Testis (tissue), 3 donors: ENCODE results near the gene CCL2. TPM values are rescaled to one million over a fixed set of nuclear protein-coding genes. Genes with fewer than 3 reads are reported as not detected.

Experiments used
- DNase-seq: peaks from one replicate; pipeline ENCODE4 v3.0.0-alpha.2; 2019
- H3K27ac ChIP-seq, 2 donors: fragments of 200-600 bp; sonication (generic); one replicate each; pipeline ENCODE4 v1.5.1; 2019
- H3K27me3 ChIP-seq: fragments of 200-600 bp; sonication (generic); one replicate; pipeline ENCODE4 v1.5.1; 2019
- H3K36me3 ChIP-seq: fragments of 200-600 bp; sonication (generic); one replicate; pipeline ENCODE4 v1.5.1; 2017; ENCODE audit warnings: low read depth; ENCODE audit errors: missing control alignments
- H3K4me1 ChIP-seq: fragments of 200-600 bp; sonication (generic); one replicate; pipeline ENCODE4 v1.5.1; 2019
- H3K4me3 ChIP-seq, 2 donors: fragments of 200-600 bp; sonication (generic); one replicate each; pipeline ENCODE4 v1.5.1; 2017 to 2019
- H3K9me3 ChIP-seq: fragments of 200-600 bp; sonication (generic); one replicate; pipeline ENCODE4 v1.5.1; 2017
- CTCF ChIP-seq, 3 experiments: fragments of 450-650 bp in 2 of 3; fragments of 200-600 bp in 1 of 3; sonication (generic) in 1 of 3; IDR thresholded peaks; one replicate each; pipeline ENCODE4 v1.5.1; 2016 to 2019; ENCODE audit warnings: antibody characterized with exemption in 3 of 3, mild to moderate bottlenecking in 2 of 3, moderate library complexity in 1 of 3
- POLR2A ChIP-seq: fragments of 450-650 bp; IDR thresholded peaks from one replicate; pipeline ENCODE4 v1.6.1; 2017; ENCODE audit warnings: antibody characterized with exemption, mild to moderate bottlenecking, moderate library complexity
- WGBS, 2 donors: methylation state at CpG; one replicate each; pipeline ENCODE4 v1.1.5; 2018; 5-methylcytosine and 5-hydroxymethylcytosine counted together
- intact Hi-C: fragments of 100-400 bp; cut with DNase I; formaldehyde crosslinking; loops from one replicate; pipeline ENCODE4 v1.15.1; 2023; ENCODE audit warnings: low total_unique reads
- polyA plus RNA-seq: library from polyadenylated mRNA; stranded (reverse); fragments of 350-450 nt; fragmentation: Illumina TruSeq; extraction: RNeasy Lipid Tissue Mini Kit (QIAGEN cat#74804); gene quantifications from one replicate; pipeline ENCODE4 v1.2.3, GENCODE V29; 2014; ENCODE audit warnings: low read depth, low replicate concordance; ENCODE audit not compliant: insufficient read depth
- total RNA-seq, 2 donors: library from RNA; depleted of rRNA; stranded (reverse); fragments of >200 nt; gene quantifications; one replicate each; pipeline ENCODE4 v1.2.3, GENCODE V29; 2016

The CCL2 gene
- total and polyA plus RNA-seq, 3 donors from 2014 or later = 1.0 to 35.8 (median 4.4) TPM

- Histone ChIP-seq H3K27ac (no peak overlapping the region), H3K27me3 (no peaks in the 10 kb centered on the region), H3K4me3 (no peak overlapping the region), H3K9me3 (no peaks in the 10 kb centered on the region), H3K36me3 (no peaks in the 10 kb centered on the region), H3K4me1 (no peaks in the 10 kb centered on the region)
- 39 to 46% methylated on average over 3 of the region's 3 CpGs for WGBS, 2 donors
- DNase-seq = no peak
- intact Hi-C loops = no loop called here
- TF ChIP-seq POLR2A (no peak), CTCF (IDR thresholded peaks at IDR 0.05) (no peak)
Observed at GRCh38 chr17:34265711-34266110, 10.6 kb downstream of the CCL2 start.

- WGBS, 2 donors = 24 to 59% methylated on average over 1 of the region's 1 CpG
- Histone ChIP-seq H3K27ac (no peak within 1 kb of the TSS), H3K27me3 (no peaks in the 10 kb centered on the region), H3K36me3 (no peaks in the 10 kb centered on the region), H3K4me3 (no peak within 1 kb of the TSS), H3K4me1 (no peaks in the 10 kb centered on the region), H3K9me3 (no peaks in the 10 kb centered on the region)
- intact Hi-C loops = no loop called here
- no peak for DNase-seq
- TF ChIP-seq POLR2A = no peak
- no peak for TF ChIP-seq CTCF (IDR thresholded peaks at IDR 0.05)
Observed at GRCh38 chr17:34269969-34270368, 14.9 kb downstream of the CCL2 start, which contains the start of gene CCL7. Gene CCL7, plus strand, starts transcription at chr17:34270221. Its CDS starts 70 bp downstream, at chr17:34270291.

- Histone ChIP-seq H3K36me3 (no peaks in the 10 kb centered on the region), H3K9me3 (no peaks in the 10 kb centered on the region), H3K27me3 (no peaks in the 10 kb centered on the region), H3K27ac (no peak overlapping the region), H3K4me3 (no peak overlapping the region), H3K4me1 (no peaks in the 10 kb centered on the region)
- TF ChIP-seq CTCF (IDR thresholded peaks at IDR 0.05) = no peak
- TF ChIP-seq POLR2A = no peak
- 0% methylated on average over 1 of the region's 1 CpG for WGBS, 2 donors
- intact Hi-C loops = no loop called here
- DNase-seq = no peak
Observed at GRCh38 chr17:34275881-34276280, 20.8 kb downstream of the CCL2 start.

GRCh38 chr17:34276826-34277225, 21.7 kb downstream of the CCL2 start:
- H3K36me3 ChIP-seq = no peaks in the 10 kb centered on the region
- H3K9me3 ChIP-seq = no peaks in the 10 kb centered on the region
- TF ChIP-seq CTCF (IDR thresholded peaks at IDR 0.05) = no peak
- no peak for TF ChIP-seq POLR2A
- WGBS, 2 donors = 65 to 69% methylated on average over 4 of the region's 4 CpGs
- H3K4me1 ChIP-seq = no peaks in the 10 kb centered on the region
- no peaks in the 10 kb centered on the region for H3K27me3 ChIP-seq
- H3K27ac ChIP-seq = no peak overlapping the region
- intact Hi-C loops = no loop called here
- no peak for DNase-seq
- no peak overlapping the region for H3K4me3 ChIP-seq

GRCh38 chr17:34283571-34283970, 28.5 kb downstream of the CCL2 start:
- no peaks in the 10 kb centered on the region for H3K36me3 ChIP-seq
- H3K27ac ChIP-seq = no peak overlapping the region
- H3K9me3 ChIP-seq = no peaks in the 10 kb centered on the region
- no peak overlapping the region for H3K4me3 ChIP-seq
- no peaks in the 10 kb centered on the region for H3K27me3 ChIP-seq
- intact Hi-C loops = no loop called here
- no peaks in the 10 kb centered on the region for H3K4me1 ChIP-seq
- WGBS, 2 donors = 78% methylated on average over 6 of the region's 6 CpGs
- DNase-seq = no peak
- no peak for TF ChIP-seq POLR2A
- no peak for TF ChIP-seq CTCF (IDR thresholded peaks at IDR 0.05)
